Stimulated activated CD8-positive, alpha-beta memory T cell treated with anti-CD3 and anti-CD28 coated beads, Interleukin-4, amount 100 ng/mL, for 1 hour (primary cell): Measurements from ENCODE around the gene GLS.
"Not testable (repeated sequence)": the region's sequence is repeated elsewhere in the genome, so short reads cannot be mapped to it uniquely, and the experiment has no call there.

Experiments used
- DNase-seq, 2 donors: peaks; one replicate each; pipeline ENCODE4 v3.0.0-alpha.2; 2020; ENCODE audit warnings: low read depth in 2 of 2, low spot score in 1 of 2

The GLS gene

GRCh38 chr2:190882856-190883582, 2.4 kb downstream of the GLS start:
- no peak for DNase-seq

- not testable (repeated sequence) for DNase-seq
Measured at GRCh38 chr2:190885844-190886243, 5.2 kb downstream of the GLS start.

DNA sequence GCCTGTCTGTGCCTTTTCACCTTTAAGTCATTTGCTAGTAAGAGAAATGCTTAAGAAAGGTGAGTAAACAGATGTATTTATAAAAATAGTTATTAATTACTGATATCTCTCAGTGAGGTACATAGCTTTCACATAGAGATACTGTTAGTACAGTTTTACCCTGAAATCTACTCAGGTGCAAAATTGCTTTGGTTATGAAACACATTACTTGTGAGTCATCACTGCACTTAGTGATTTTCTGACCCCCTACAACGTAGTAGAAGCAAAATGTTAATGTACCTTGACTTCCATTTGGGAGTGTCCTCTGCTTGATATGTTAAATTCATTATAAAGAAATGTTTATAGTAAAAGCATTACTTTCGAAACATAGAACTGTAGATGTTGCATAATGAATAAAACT, 6.5 kb downstream of the GLS start:
- no peak for DNase-seq

DNA sequence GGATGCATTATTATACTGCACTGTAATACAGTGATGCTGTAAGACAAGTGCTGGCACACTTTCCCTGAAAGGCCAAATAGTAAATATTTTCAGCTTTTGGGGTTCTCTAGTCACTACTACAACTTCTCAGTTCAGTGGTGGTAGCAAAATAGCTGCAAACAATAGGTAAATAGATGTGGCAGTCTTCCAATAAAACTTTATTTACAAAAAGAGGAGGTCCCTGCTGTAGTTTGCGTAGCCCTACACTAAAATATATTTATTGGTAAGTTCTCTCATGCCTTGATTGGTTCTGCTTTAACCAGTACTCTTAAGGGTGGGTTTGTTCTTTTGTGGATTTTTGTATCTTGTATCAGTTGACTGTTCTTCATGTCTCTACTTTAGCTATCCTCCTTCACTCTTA, 7.8 kb downstream of the GLS start:
- DNase-seq = no peak

GRCh38 chr2:190889175-190889943, 8.7 kb downstream of the GLS start:
- DNase-seq = no peak

DNA sequence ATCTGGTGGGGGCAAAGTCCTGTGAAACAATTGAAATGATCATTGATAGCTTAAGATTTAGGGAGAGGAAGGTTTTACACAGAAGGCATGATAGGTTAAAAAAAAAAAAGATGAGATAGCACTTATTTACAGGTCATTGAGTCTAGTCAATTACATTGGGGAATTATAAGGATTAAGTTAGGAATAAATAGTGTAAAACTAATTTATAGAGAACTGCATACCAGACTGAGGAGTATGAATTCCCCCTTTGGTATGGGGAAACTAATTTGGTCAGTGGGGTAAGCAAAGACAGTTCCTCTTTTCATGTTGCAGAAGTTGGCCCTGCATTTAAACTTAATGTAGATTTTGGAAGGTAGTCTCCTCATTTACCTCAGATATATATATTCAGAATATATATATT, 10.8 kb downstream of the GLS start:
- DNase-seq = no peak

- DNase-seq = no peak
Measured at GRCh38 chr2:190891889-190892288, 11.3 kb downstream of the GLS start.

GRCh38 chr2:190893157-190893556, 12.5 kb downstream of the GLS start:
- DNase-seq = no peak

GRCh38 chr2:190896477-190896876, 15.9 kb downstream of the GLS start:
- DNase-seq = no peak

- no peak for DNase-seq
Measured at GRCh38 chr2:190903693-190904450, 23.3 kb downstream of the GLS start.

DNA sequence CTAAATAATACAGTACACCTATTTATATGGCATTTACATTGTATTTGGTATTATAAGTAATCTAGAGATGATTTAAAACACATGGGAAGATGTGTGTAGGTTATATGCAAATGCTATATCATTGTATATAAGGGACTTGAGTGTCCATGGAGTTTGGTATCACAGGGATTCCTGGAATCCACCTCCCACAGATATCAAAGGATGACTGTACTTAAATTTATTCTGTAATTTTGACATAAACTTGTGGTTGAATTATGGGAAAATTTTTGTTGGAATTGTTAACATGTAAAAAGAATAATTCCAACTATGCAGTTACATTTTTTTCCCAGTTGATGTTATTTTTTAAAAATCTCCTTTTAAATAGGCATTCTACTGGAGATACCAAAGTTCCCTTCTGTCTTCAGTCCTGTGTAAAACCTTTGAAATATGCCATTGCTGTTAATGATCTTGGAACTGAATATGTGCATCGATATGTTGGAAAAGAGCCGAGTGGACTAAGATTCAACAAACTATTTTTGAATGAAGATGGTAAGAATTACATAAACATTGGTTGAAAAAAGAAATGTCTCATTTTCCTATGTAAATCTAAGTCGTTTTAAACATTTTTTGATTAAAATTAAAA, 24.1 kb downstream of the GLS start:
- DNase-seq = no peak

- no peak for DNase-seq
Measured at GRCh38 chr2:190908532-190908931, 27.9 kb downstream of the GLS start.

DNA sequence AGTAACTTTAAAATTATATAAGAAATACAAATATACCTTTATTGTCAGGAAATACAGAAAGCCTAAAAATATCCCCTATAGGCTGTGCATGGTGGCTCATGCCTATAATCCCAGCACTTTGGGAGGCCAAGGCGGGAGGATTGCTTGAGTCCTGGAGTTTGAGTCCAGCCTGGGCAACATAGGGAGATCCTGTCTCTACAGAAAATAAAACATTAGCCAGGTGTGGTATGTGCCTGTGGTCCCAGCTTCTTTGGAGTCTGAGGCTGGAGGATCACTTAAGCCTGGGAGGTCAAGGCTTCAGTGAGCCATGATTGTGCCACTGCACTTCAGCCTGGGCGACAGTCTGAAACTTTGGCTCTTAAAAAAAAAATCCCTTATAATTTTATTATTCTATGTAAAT, 29.1 kb downstream of the GLS start:
- DNase-seq = no peak

DNA sequence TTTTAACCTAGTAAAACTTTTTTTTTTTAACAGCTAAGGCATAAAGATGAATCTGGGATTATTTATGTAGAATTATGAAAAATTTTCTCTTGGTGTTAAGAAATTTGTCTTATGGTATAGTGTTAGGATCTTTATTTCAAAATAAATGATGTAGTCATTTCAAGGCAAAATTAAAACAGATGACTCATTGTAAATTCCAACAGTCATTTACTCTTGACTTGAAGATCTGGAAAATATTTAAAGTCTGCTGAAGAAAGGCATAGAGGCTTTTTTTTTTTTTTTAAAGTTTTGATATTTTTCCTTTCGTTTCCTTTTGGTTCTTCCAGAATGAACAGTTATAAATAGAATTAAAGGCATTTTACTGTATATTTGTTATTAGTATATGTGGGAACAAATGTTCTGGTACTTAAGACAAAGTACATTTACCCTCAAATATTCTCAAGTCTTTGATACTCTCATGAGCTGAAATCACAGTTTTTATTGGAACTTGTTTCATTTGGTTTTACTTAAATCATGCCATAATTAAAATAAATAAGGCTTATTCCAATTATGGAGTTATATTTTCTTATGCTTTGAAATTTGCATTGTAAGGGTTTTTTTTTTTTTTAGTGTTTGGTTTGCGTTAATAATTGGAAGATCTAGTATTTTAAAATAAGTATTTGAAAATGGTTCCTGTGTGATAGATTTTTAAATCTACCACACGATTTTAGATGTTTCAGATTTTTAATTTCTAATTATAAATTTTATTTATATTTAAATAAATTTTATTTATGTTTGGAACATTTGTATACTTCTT, 29.9 kb downstream of the GLS start:
- DNase-seq = no peak

GRCh38 chr2:190911813-190912212, 31.2 kb downstream of the GLS start:
- DNase-seq = no peak

DNA sequence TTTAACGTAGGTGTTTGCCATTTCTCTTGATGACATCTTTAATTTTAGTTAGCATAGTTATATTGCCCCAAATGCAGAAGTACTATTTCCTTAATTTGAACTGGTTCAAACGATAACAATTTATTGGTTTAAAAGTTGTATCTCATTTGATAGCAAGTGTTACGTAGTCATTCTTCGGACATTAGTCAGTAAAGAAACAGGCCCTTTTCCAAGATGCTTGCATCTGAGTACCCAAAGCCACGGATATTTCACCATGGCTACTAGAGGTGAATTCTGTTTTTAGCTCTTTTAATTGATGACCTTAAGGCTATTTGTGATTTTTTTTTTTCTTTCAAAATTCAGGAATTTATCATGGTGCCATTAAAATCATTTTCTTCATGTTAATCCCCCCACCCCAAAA, 32.1 kb downstream of the GLS start:
- DNase-seq = no peak

DNA sequence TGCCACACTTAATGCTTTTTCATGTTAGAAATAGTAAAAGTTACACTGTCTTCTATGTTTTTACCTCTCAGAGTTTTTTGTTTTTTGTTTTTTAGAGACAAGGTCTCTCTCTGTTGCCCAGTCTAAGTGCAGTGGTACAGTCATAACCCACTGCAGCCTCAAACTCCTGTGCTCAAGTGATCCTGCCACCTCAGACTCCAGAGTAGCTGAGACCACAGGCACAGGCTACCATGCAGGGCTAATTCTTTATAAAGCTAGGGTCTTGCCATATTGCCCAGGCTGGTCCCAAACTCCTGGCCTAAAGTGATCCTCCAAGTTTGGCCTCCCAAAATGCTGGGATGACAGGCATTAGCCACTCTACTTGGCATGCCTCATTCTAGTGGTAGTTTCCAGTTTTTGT, 33.1 kb downstream of the GLS start:
- no peak for DNase-seq

- no peak for DNase-seq
Measured at GRCh38 chr2:190916829-190917228, 36.2 kb downstream of the GLS start.

- DNase-seq = no peak
Measured at GRCh38 chr2:190920085-190920484, 39.5 kb downstream of the GLS start.

GRCh38 chr2:190922376-190922775, 41.8 kb downstream of the GLS start:
- no peak for DNase-seq

GRCh38 chr2:190927301-190927700, 46.7 kb downstream of the GLS start:
- DNase-seq = no peak
